OCI-LY7 (cell line): ENCODE results near the gene LY6G6C.

ENCODE experiments used
- CTCF ChIP-seq: fragments of 200-600 bp; sonication (generic); conservative IDR thresholded peaks from 2 replicates; pipeline ENCODE4 v1.5.1; 2014; ENCODE audit warnings: mild to moderate bottlenecking, antibody characterized with exemption, low read length, moderate library complexity, mixed read lengths
- EZH2phosphoT487 ChIP-seq: fragments of 200-600 bp; sonication (generic); IDR thresholded peaks from 2 replicates; pipeline ENCODE4 v1.6.1; 2018; ENCODE audit warnings: low read depth, borderline replicate concordance, mild to moderate bottlenecking, mixed run types, antibody characterized with exemption, low read length, moderate library complexity, mixed read lengths

- no peak for TF ChIP-seq EZH2phosphoT487
- no peak for TF ChIP-seq CTCF
Measured at GRCh38 chr6:31700740-31701401, 20.7 kb downstream of the LY6G6C start.
